Sigmoid colon (tissue), 4 donors: ENCODE measurements around the gene NTF3.

Source experiments
- CTCF ChIP-seq, 4 experiments: fragments of 450-650 bp in 3 of 4; fragments of 200-600 bp in 1 of 4; IDR thresholded peaks; one replicate each; pipeline ENCODE4 v1.5.1; 2016 to 2019; ENCODE audit warnings: antibody characterized with exemption in 4 of 4, mild to moderate bottlenecking in 3 of 4, moderate library complexity in 2 of 4
- POLR2A ChIP-seq, 2 donors: fragments of 450-650 bp; IDR thresholded peaks; one replicate each; pipeline ENCODE4 v1.6.1; 2016; ENCODE audit warnings: antibody characterized with exemption in 2 of 2, mild to moderate bottlenecking in 2 of 2, moderate library complexity in 2 of 2
- POLR2AphosphoS5 ChIP-seq, 4 donors: sonication (generic); formaldehyde crosslinking; IDR thresholded peaks; one replicate each; pipeline ENCODE4 v1.6.1; 2017; ENCODE audit warnings: antibody characterized with exemption in 4 of 4

GRCh38 chr12:5498076-5498475 lies 66.2 kb downstream of the NTF3 start:
- no peak for TF ChIP-seq POLR2A (IDR thresholded peaks at IDR 0.05)
- no peak for TF ChIP-seq CTCF (IDR thresholded peaks at IDR 0.05)
- no peak for TF ChIP-seq POLR2AphosphoS5 (IDR thresholded peaks at IDR 0.05)
